SJCRH30 (cell line): ENCODE results near the gene DGCR8. TPM values are rescaled to one million over a fixed set of nuclear protein-coding genes. Genes with fewer than 3 reads are reported as not detected.

Source experiments
- DNase-seq, 2 experiments: peaks; one replicate each; pipeline ENCODE4 v3.0.0-alpha.2; 2015 to 2020
- H3K27ac ChIP-seq: fragments of 250-450 bp; sonication (Bioruptor Pico); 2 replicates; pipeline ENCODE4 v1.5.1; 2020; ENCODE audit warnings: mild to moderate bottlenecking, moderate library complexity
- H3K27me3 ChIP-seq: fragments of 250-450 bp; sonication (Bioruptor Pico); 2 replicates; pipeline ENCODE4 v1.5.1; 2020; ENCODE audit warnings: mild to moderate bottlenecking, moderate library complexity
- H3K36me3 ChIP-seq: fragments of 250-450 bp; sonication (Bioruptor Pico); 2 replicates; pipeline ENCODE4 v1.5.1; 2020; ENCODE audit warnings: mild to moderate bottlenecking, moderate library complexity
- H3K4me1 ChIP-seq: fragments of 250-450 bp; sonication (Bioruptor Pico); 2 replicates; pipeline ENCODE4 v1.5.1; 2020; ENCODE audit warnings: mild to moderate bottlenecking, moderate library complexity
- H3K4me3 ChIP-seq: fragments of 250-450 bp; sonication (Bioruptor Pico); 2 replicates; pipeline ENCODE4 v1.5.1; 2020; ENCODE audit warnings: mild to moderate bottlenecking, moderate library complexity
- H3K9me3 ChIP-seq: fragments of 250-450 bp; sonication (Bioruptor Pico); replicated peaks from 2 replicates; pipeline ENCODE4 v1.5.1; 2020; ENCODE audit warnings: mild to moderate bottlenecking, moderate library complexity
- total RNA-seq: library from RNA; depleted of rRNA; stranded (reverse); fragments of >200 nt; shearing (Covaris generic); gene quantifications from 2 replicates; pipeline ENCODE4 v1.2.3, GENCODE V29; 2014

The DGCR8 gene
- total RNA-seq, 1 experiment from 2014 or later: 39.3 TPM

DNA sequence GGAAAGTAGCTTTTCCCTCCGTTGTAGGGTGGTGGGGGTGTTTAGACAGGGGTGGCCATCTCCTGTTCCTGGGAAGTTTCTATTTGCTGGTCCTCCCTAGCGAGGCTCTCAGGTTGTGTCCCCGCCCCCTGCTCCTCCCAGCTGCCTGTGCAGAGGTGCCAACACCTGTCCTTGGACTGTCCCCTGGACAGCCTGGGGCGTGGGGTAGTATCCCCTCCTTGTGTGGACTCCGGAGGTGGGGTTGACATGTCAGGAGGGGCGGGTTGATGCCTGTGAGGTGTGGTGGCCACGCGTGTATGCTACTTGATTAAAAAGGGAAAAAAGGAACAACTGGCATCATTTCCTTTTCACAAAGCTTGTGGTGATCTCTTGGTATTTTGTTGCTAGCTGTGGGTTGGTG lies 21.6 kb downstream of the DGCR8 start:
- 0 out of 2 replicates have a peak, but pooled peaks cover 4% of the 10 kb centered on the region for H3K4me1 ChIP-seq
- peaks cover 74% of the 10 kb centered on the region for H3K36me3 ChIP-seq
- DNase-seq: no peak
- H3K4me3 ChIP-seq: no peak overlapping the region
- H3K27me3 ChIP-seq: no peaks in the 10 kb centered on the region
- no peak overlapping the region for H3K27ac ChIP-seq
- H3K9me3 ChIP-seq: no peaks in the 10 kb centered on the region

DNA sequence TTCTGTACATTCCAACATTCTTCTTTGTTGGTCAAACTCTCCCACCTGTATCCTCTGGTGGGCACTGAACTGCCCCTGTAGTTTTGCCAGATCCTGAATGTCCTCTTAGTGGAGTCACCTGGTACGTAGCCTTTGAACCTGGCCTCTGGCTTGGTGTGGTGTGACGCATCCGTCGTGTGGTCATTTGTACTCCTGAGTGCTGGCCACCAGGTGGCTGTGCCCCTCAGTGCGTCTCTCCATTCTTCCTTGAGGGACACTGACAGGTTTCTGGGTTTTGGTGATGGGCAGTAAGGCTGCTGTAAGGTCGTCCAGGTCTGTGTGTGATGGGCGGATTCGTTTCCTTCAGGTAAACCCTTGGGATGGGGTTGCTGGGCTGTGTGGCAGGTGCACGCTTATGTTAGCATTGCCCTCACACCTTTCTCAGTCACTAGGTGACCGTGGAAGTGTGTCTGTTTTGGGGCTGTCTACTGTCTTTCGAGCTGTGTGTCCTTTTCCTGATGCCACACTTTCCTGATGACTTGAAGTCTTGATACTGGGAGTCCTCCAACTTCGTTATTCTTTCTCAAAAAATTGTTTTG lies 22.3 kb downstream of the DGCR8 start:
- H3K27ac ChIP-seq: no peak overlapping the region
- 0 out of 2 replicates have a peak, but pooled peaks cover 4% of the 10 kb centered on the region for H3K4me1 ChIP-seq
- no peaks in the 10 kb centered on the region for H3K27me3 ChIP-seq
- no peaks in the 10 kb centered on the region for H3K9me3 ChIP-seq
- peaks cover 74% of the 10 kb centered on the region for H3K36me3 ChIP-seq
- no peak for DNase-seq
- H3K4me3 ChIP-seq: no peak overlapping the region

DNA sequence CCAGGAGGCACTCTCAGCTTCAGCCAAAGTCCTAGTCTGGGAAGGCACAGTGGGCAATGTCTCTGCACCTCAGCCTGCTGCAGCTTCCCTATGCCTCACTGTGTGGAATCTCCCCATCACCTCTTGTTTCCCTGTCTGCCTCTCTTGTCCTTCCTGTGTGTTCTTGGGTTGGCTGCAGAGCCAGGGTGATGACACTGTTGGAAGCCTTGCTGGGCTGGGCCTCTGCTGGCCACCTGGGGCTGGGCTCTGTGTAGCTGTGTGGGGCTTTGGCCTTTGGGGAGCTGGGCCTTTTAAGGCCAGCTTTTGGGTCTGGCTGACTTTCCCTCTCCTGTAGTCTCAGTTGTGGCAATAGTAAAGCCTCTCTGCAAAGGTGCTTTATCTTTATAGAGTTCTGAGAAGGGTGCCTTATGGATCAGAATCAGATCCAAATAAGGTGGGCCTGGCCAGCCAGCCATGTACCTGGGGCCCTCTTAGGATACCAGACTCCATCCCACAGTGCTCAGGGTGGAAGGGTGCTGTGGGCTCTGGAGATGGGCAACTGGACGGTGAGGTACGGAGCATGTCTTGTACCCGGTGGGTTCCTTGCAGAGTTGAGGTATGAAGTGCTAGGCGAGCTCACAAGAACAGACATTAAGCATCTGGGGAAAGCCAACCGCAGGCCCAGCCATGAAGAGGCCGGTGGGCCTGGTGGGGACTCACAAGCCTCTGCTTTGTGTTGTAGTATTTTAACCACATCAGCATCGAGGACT lies 25.6 kb downstream of the DGCR8 start:
- Histone ChIP-seq H3K36me3 (peaks cover 78% of the 10 kb centered on the region), H3K27ac (no peak overlapping the region), H3K9me3 (no peaks in the 10 kb centered on the region), H3K4me1 (0 out of 2 replicates have a peak, but pooled peaks cover 4% of the 10 kb centered on the region), H3K27me3 (no peaks in the 10 kb centered on the region), H3K4me3 (no peak overlapping the region)
- DNase-seq: no peak

DNA sequence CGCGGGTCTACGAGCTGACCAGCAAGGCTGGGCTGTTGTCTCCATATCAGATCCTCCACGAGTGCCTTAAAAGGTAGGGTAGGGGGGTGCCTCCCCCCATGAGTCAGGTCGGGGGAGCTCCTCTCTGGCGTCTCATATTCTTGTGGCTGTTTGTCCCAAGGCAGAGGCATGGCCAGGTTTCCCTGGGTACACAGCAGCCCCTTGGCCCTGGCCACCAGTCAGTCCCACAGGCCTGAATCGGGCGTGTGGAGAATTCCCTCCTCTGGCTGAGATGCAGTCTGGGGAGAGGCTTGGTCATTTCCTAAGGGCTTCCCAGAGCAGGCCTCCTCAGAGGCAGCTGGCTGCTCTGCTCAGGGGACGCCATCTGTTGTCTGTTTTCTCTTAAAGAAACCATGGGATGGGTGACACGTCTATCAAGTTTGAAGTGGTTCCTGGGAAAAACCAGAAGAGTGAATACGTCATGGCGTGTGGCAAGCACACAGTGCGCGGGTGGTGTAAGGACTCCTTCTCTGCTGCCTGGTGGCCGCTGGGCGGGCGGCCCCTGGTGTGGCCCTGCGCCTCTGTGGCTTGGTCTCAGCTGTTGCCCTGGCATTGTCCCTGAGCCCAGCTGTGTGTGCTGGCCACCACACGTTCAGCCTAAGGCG lies 26.3 kb downstream of the DGCR8 start:
- H3K4me1 ChIP-seq: 0 out of 2 replicates have a peak, but pooled peaks cover 4% of the 10 kb centered on the region

DNA sequence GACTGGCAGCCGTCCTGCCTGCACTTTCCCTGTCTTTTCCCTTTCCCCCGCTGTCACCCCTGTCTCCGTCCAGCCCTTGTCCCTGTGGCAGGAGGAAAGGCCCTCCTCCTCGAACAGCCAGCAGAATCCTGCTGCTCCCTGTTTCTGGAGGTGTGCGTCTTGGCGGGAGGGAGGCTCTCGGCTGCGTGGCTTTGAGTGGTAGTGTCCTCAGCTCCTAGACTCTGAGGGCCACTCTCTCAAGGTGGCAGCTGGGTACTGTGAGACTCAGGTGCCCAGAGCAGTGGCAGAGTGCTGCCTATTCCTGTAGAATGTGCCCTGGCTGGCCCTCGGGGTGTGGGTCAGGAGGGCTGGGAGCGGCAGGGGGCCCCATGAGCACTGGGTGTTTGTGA lies 26.8 kb downstream of the DGCR8 start:
- H3K36me3 ChIP-seq: peaks cover 78% of the 10 kb centered on the region
- no peak overlapping the region for H3K4me3 ChIP-seq
- no peaks in the 10 kb centered on the region for H3K9me3 ChIP-seq
- no peak for DNase-seq
- 0 out of 2 replicates have a peak, but pooled peaks cover 4% of the 10 kb centered on the region for H3K4me1 ChIP-seq
- no peak overlapping the region for H3K27ac ChIP-seq
- H3K27me3 ChIP-seq: no peaks in the 10 kb centered on the region

More for the DNA sequence above, 26.3 kb downstream of the DGCR8 start:
- H3K4me3 ChIP-seq: no peak overlapping the region
- H3K36me3 ChIP-seq: peaks cover 80% of the 10 kb centered on the region
- DNase-seq: no peak
- H3K27ac ChIP-seq: no peak overlapping the region
- H3K9me3 ChIP-seq: no peaks in the 10 kb centered on the region
- H3K27me3 ChIP-seq: no peaks in the 10 kb centered on the region

DNA sequence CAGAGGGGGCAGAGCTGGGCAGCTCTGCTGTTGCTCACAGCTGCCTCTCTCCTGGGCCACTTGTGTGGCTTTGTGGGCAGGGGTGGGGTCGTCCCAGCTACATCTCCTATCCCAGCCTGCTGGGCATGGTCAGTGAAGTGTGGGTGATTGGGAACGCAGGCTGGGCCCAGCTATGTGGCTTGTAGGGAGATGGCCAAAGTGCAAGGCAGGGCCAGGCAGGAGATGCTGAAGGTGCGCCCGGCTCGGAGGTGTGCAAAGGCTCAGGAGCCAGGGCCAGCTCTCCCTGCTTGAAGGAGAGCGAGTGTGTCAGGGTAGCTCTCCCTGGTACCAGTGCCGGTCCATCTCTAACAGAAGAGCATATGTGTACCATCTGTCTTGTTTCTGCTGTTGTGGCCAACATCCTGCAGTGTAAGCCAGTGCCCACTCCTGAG lies 27.4 kb downstream of the DGCR8 start:
- no peak for DNase-seq
- 0 out of 2 replicates have a peak, but pooled peaks cover 4% of the 10 kb centered on the region for H3K4me1 ChIP-seq
- H3K9me3 ChIP-seq: no peaks in the 10 kb centered on the region
- peaks cover 78% of the 10 kb centered on the region for H3K36me3 ChIP-seq
- H3K4me3 ChIP-seq: no peak overlapping the region
- no peak overlapping the region for H3K27ac ChIP-seq
- H3K27me3 ChIP-seq: no peaks in the 10 kb centered on the region

DNA sequence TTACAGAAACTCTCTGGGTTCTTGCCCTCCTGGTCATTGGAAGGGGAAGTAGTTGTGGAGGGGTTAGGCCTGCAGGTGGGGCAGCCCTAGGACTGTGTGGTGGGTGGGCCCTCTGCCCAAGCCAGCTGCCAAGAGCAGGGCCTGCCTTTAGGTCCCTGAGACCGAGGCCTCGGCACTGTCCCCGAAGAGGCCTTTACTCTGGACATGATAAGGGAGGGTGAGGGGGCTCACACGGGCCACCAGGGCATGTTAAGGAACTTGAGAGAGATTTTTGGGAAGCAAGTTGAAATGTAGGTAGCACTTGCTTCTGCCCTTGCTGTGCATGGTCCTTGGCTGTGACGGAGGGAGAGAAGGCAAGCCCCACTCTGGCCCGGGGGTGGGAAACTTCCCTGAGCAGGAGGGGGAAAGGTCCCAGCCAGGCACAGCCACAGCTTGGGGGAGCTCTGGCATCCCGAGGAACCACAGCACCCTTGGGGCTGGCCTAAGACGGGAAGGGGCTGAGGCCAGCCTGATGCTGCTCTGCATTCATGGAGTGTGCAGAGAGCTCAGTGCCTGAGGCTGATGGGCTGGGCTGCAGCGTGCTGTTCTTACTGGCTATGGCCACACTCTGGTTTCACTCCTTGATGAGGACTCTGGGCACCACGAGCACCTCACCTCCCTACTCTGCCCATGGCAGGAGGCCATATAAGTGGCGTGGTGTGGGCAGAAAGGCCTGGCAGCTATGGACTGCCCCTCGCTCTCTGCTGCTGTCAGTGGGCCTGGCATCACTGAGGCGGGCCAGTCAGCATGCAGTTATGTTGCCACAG lies 28.1 kb downstream of the DGCR8 start:
- Histone ChIP-seq H3K27ac (no peak overlapping the region), H3K36me3 (peaks cover 78% of the 10 kb centered on the region), H3K4me3 (no peak overlapping the region), H3K9me3 (no peaks in the 10 kb centered on the region), H3K4me1 (0 out of 2 replicates have a peak, but pooled peaks cover 4% of the 10 kb centered on the region), H3K27me3 (no peaks in the 10 kb centered on the region)
- DNase-seq: no peak

DNA sequence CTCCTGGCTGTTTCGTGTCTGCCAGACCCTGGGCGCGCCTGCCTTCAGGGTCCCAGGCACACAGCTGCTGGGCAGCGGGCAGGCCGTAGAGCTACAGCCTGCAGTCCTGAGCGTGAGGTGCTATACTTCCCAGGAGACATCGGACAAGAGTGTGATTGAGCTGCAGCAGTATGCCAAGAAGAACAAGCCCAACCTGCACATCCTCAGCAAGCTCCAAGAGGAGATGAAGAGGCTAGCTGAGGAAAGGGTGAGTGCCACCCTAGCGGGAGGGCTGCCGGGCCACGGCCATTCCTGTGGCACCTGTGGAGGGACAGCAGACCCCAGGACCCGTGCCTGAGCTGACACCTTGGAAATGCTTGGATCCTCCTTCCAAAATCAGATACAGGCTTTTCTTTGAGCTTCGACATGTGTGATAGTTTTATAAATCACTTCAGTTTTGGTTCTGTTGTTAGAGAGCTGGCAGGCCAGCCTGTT lies 28.8 kb downstream of the DGCR8 start:
- no peak for DNase-seq
- Histone ChIP-seq H3K9me3 (no peaks in the 10 kb centered on the region), H3K4me3 (no peak overlapping the region), H3K4me1 (no peaks in the 10 kb centered on the region), H3K27ac (no peak overlapping the region), H3K27me3 (no peaks in the 10 kb centered on the region), H3K36me3 (peaks cover 78% of the 10 kb centered on the region)

DNA sequence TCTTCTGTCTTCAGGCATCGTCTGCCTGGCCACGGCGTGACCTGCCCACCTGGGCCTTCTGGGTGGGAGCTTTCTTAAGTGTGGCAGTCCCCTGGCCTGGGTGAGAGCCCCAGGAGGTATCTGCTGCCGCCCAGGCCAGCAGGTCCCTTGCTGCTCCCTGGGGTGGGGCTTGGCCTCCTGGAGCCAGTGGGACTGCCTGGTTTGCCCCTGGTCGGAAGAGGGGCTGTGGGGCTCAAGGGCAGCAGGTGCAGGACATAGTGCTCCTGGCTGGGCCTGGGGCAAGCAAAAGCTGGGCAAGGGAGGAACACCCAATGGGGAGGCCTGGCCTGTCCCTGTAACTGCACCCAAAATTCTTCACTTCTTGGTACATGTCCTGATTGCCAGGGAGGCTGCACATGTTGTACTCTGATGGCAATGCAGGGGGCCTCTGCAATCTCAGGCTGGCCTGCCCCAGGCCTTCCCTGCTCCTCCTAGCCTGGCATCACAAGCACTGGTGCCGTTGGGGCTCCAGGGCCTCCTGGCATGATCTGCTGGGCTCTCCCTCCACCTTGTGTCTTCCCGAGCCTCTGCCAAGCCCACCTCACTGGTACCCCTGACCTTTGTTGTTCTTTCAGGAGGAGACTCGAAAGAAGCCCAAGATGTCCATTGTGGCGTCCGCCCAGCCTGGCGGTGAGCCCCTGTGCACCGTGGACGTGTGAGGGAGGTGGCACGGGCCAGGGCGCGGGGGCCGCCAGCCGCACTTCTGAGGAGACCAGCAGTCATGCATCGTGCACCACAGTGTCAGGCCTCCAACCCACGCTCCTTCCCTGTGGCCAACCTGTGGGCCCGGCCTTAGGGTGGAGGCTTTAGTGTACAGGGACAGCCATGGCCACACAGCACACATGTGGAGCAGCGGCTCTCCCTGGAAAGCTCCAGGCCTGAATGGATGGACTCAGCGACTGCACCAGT lies 29.6 kb downstream of the DGCR8 start:
- Histone ChIP-seq H3K4me1 (no peaks in the 10 kb centered on the region), H3K27ac (no peak overlapping the region)

DNA sequence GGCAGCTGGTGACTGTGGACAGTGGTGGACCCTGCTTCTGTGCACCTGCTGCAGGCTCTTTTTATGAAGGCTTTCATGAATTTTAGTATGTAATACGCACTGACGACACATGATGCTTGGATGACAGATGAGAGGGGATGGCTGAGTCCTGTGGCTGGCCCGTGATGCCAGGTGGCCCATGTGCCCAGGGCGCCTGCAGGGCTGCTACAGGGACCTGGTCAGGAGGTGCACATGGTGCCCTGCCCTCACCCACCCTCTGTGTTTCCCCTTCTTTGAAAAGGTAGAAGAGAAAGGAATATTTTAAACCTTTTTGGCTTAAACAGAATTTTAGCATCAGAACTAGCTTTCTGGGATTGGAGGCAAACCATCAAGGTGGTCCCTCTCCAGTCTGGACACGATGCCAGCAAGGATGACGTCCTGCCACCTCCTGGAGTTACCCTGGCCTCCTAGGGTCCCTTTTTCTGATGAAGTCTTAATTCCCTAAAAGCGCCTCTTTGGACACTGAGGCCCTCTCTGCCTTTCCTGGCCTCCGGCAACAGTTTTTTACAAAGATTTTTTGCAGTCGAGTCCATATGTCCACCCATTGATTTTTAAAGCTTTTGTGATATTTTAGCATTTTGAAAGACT lies 30.4 kb downstream of the DGCR8 start:
- no peak for DNase-seq
- peaks cover 76% of the 10 kb centered on the region for H3K36me3 ChIP-seq
- H3K27me3 ChIP-seq: no peaks in the 10 kb centered on the region
- H3K27ac ChIP-seq: no peak overlapping the region
- no peak overlapping the region for H3K4me3 ChIP-seq
- no peaks in the 10 kb centered on the region for H3K4me1 ChIP-seq
- no peaks in the 10 kb centered on the region for H3K9me3 ChIP-seq

More for the DNA sequence above, 29.6 kb downstream of the DGCR8 start:
- Histone ChIP-seq H3K4me3 (no peak overlapping the region), H3K36me3 (peaks cover 83% of the 10 kb centered on the region), H3K27me3 (no peaks in the 10 kb centered on the region), H3K9me3 (no peaks in the 10 kb centered on the region)
- DNase-seq: no peak

DNA sequence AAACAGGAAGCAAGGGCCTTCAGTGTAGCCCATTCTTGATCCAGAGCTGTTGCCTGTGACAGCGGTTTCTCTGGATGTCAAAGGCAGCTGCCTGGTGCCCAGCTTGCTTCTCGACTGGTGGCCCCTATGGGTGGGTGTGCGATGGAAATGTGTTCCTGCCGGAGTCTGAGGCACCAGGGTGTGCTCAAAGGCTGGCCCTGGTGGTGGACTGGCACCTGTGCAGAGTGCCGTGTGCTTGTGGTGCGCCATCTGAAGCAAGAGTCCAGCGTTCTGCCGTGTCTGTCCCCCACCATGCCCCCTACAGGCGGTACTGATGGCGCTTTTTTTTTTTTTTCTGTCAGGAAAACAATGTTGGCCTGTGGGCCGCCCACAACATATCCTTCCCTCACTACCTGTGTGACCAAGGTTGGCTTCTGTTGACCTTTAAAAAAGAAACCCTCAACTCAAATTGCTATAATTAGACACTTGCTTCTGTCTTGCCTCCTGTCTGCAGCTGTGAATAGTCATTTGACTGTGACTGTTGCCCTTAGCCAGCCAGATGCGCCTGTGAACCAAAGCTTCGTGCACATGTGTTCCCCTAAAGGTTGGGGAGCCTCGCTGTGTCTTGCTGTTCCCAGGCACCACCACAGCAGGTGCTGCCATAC lies 31.1 kb downstream of the DGCR8 start:
- H3K4me1 ChIP-seq: no peaks in the 10 kb centered on the region
- no peak overlapping the region for H3K27ac ChIP-seq
- no peaks in the 10 kb centered on the region for H3K27me3 ChIP-seq
- DNase-seq: no peak
- no peaks in the 10 kb centered on the region for H3K9me3 ChIP-seq
- no peak overlapping the region for H3K4me3 ChIP-seq
- peaks cover 69% of the 10 kb centered on the region for H3K36me3 ChIP-seq

DNA sequence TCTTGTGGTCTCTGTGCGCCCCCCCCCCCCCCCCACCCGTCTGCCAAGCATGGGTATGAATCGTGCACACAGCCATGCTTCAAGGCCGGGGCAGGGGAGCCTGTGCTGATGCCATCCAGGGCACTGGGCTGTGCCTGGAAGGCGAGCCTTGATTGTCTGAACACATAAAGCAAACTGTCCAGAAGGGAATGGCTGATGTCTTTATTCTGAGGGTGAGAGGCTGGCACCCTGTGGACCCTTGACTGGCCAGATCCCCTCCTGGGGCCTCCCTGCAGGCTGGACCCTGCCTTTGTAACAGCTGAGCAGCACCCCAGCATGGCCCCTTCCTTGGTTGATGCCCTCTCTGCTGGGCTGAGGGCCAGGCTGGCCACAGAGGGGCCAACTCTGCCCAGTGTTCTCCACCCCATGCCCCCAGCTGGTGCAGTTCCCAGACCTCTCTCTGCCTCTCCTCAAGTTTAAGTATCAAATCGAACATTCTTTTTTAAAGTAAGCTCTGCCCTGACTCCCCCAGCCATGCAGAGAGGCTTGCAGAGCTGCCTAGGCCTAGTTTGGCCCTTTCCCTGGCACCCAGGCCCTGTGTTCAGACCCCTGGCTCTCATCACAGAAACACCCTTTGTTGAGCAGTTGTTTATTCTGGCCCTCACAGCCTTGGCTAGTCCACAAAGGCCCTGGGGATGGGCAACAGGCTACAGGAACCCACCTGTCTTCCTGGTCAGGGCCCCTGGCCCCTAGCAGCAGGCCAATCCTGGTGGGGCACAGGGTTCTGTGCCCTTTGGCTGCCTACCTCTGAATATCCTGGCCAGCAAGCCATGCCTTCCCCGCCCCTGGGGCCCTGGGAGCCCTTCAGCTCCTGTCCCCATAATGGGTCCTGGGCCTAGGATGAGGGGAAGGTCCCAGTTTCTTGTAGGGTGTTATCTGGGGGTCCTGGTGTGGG lies 31.9 kb downstream of the DGCR8 start:
- Histone ChIP-seq H3K27ac (no peak overlapping the region), H3K27me3 (no peaks in the 10 kb centered on the region), H3K9me3 (no peaks in the 10 kb centered on the region), H3K4me3 (no peak overlapping the region), H3K4me1 (no peaks in the 10 kb centered on the region), H3K36me3 (peaks cover 61% of the 10 kb centered on the region)
- DNase-seq: no peak
